B cell (primary cell): ENCODE results near the gene RERE. TPM values are rescaled to one million over a fixed set of nuclear protein-coding genes. Genes with fewer than 3 reads are reported as not detected.

ENCODE experiments used
- ATAC-seq: fragments of 200-7000 bp; cut with Tn5 transposase; one replicate; pipeline ENCODE4 v1.10.0; 2021; ENCODE audit warnings: low read depth, mild to moderate bottlenecking, moderate number of reproducible peaks, moderate library complexity
- CTCF ChIA-PET: fragments of 350-600 bp; sonication (Branson Sonifier 250); formaldehyde crosslinking; loops from one replicate; lab custom pipeline; 2021; ENCODE audit warnings: antibody characterized with exemption, inconsistent platforms; lab: Charles Lee
- POLR2A ChIA-PET: fragments of 350-600 bp; sonication (Branson Sonifier 250); formaldehyde crosslinking; loops from one replicate; lab custom pipeline; 2021; ENCODE audit warnings: antibody characterized with exemption; lab: Charles Lee
- DNase-seq: peaks from one replicate; pipeline ENCODE4 v3.0.0; 2013
- H2AFZ ChIP-seq: 2 replicates; pipeline ENCODE4 v1.6.1; 2012; ENCODE audit warnings: mild to moderate bottlenecking, low read depth, low read length; ENCODE audit not compliant: insufficient read depth, poor library complexity, severe bottlenecking
- H3K27ac ChIP-seq, 2 donors: 1 replicate in 1 of 2; 2 replicates in 1 of 2; pipeline ENCODE4 v1.5.1; 2012 to 2013; ENCODE audit warnings: low read length in 2 of 2, mild to moderate bottlenecking in 2 of 2, moderate library complexity in 1 of 2
- H3K27me3 ChIP-seq, 4 experiments: fragments of 200-600 bp in 1 of 4; sonication (generic) in 1 of 4; replicated peaks in 1 of 4; 1 replicate in 2 of 4; 2 replicates in 2 of 4; pipeline versions ENCODE4 v1.6.1 to v1.7.0; 2013 to 2016; ENCODE audit warnings: low read length in 3 of 4, mild to moderate bottlenecking in 2 of 4, mixed read lengths in 1 of 4, moderate library complexity in 1 of 4; ENCODE audit not compliant: insufficient read depth in 4 of 4, control insufficient read depth in 3 of 4; ENCODE audit errors: control extremely low read depth in 1 of 4
- H3K36me3 ChIP-seq, 2 experiments: replicated peaks in 1 of 2; 1 replicate in 1 of 2; 2 replicates in 1 of 2; pipeline versions ENCODE4 v1.6.1 to v1.7.1; 2013; ENCODE audit warnings: low read length in 1 of 2; ENCODE audit not compliant: insufficient read depth in 2 of 2, control insufficient read depth in 1 of 2; ENCODE audit errors: control extremely low read depth in 1 of 2, extremely low read depth in 1 of 2
- H3K4me1 ChIP-seq, 2 donors: fragments of 200-600 bp in 1 of 2; sonication (generic) in 1 of 2; 1 replicate in 1 of 2; 2 replicates in 1 of 2; pipeline versions ENCODE4 v1.5.1 to v1.6.1; 2013 to 2017; ENCODE audit warnings: low read length in 2 of 2; ENCODE audit not compliant: control insufficient read depth in 2 of 2, insufficient read depth in 2 of 2
- H3K4me2 ChIP-seq: replicated peaks from 2 replicates; pipeline ENCODE3; 2012; ENCODE audit warnings: mild to moderate bottlenecking, low read depth, low read length; ENCODE audit not compliant: poor library complexity, severe bottlenecking
- H3K4me3 ChIP-seq, 5 experiments: fragments of 200-600 bp in 1 of 5; sonication (generic) in 1 of 5; 1 replicate in 3 of 5; 2 replicates in 2 of 5; pipeline versions ENCODE4 v1.5.1 to v1.7.0; 2011 to 2016; ENCODE audit warnings: low read length in 4 of 5, mild to moderate bottlenecking in 4 of 5, low read depth in 2 of 5, control low read depth in 1 of 5, moderate library complexity in 1 of 5; ENCODE audit not compliant: insufficient read depth in 1 of 5; ENCODE audit errors: control extremely low read depth in 1 of 5, extremely low read depth in 1 of 5
- H3K79me2 ChIP-seq: fragments of 200-600 bp; sonication (generic); one replicate; pipeline ENCODE4 v1.6.0; 2016; ENCODE audit warnings: low read length; ENCODE audit not compliant: control insufficient read depth, insufficient read depth
- H3K9ac ChIP-seq: fragments of 200-600 bp; sonication (generic); 2 replicates; pipeline ENCODE4 v1.6.1; 2017; ENCODE audit warnings: mild to moderate bottlenecking, low read length, moderate library complexity
- H3K9me3 ChIP-seq, 3 donors: one replicate each; pipeline versions ENCODE4 v1.6.1 to v1.7.1; 2013; ENCODE audit warnings: low read length in 2 of 3; ENCODE audit not compliant: control insufficient read depth in 2 of 3, insufficient read depth in 1 of 3; ENCODE audit errors: control extremely low read depth in 1 of 3
- H4K20me1 ChIP-seq: 2 replicates; pipeline ENCODE4 v1.6.0; 2012; ENCODE audit warnings: mild to moderate bottlenecking, low read length; ENCODE audit not compliant: insufficient read depth, control insufficient read depth, poor library complexity, severe bottlenecking
- H3K27ac Mint-ChIP-seq: one replicate; pipeline ENCODE4 v1.8.0; 2021; ENCODE audit warnings: mixed read lengths
- H3K27me3 Mint-ChIP-seq: one replicate; pipeline ENCODE4 v1.8.0; 2021; ENCODE audit warnings: mixed read lengths
- H3K4me1 Mint-ChIP-seq: one replicate; pipeline ENCODE4 v1.8.0; 2021; ENCODE audit warnings: mixed read lengths
- H3K4me3 Mint-ChIP-seq: one replicate; pipeline ENCODE4 v1.8.0; 2021; ENCODE audit warnings: mixed read lengths
- H3K9me3 Mint-ChIP-seq: one replicate; pipeline ENCODE4 v1.8.0; 2022; ENCODE audit warnings: mixed read lengths; ENCODE audit not compliant: insufficient read depth
- CTCF ChIP-seq: fragments of 200-600 bp; IDR thresholded peaks from one replicate; pipeline ENCODE4 v1.8.0; 2022; ENCODE audit warnings: antibody characterized with exemption, mild to moderate bottlenecking
- EZH2 ChIP-seq: IDR thresholded peaks from 2 replicates; pipeline ENCODE4 v1.6.1; 2012; ENCODE audit warnings: borderline replicate concordance, low read depth, mild to moderate bottlenecking, moderate library complexity, low read length; ENCODE audit not compliant: insufficient read depth, poor library complexity, severe bottlenecking
- WGBS: methylation state at CpG from one replicate; pipeline ENCODE4 v1.1.5; 2013; ENCODE audit warnings: missing lambda C conversion rate; ENCODE audit not compliant: insufficient coverage; 5-methylcytosine and 5-hydroxymethylcytosine counted together
- intact Hi-C: fragments of 100-400 bp; cut with micrococcal nuclease; formaldehyde crosslinking; loops from one replicate; pipeline ENCODE4 v1.10.0; 2022
- polyA plus RNA-seq: library from polyadenylated mRNA; depleted of rRNA; stranded (reverse); fragments of >200 nt; gene quantifications from 2 replicates; pipeline ENCODE4 v1.2.3, GENCODE V29; 2012
- total RNA-seq, 2 donors: library from RNA; stranded (reverse); fragments of 120-200 nt in 1 of 2; gene quantifications; 1 replicate in 1 of 2; 2 replicates in 1 of 2; pipeline versions ENCODE4 v1.2.3 to v1.2.4, GENCODE V29; 2013 to 2022

The RERE gene
- total and polyA plus RNA-seq, 2 donors (not counting 1 experiment from before 2014, with no cell fraction given), result 27.3 to 132 TPM

DNA sequence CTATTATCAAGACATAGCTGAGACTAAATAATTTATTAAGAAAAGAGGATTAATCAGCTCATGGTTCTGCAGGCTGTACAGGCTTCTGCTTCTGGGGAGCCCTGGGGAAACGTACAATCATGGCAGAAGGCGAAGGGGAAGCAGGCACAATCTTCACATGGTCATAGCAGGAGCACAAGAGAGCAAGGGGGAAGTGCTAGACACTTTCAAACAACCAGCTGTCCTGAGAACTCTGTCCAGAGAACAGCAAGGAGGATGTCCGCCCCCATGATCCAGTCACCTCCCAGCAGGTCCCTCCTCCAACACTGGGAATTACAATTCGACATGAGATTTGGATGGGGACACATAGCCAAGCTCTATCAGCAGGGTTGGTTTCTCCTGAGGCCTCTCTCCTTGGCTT, 509.8 kb downstream of the RERE start:
- Histone ChIP-seq H3K4me2 (no peak overlapping the region), H2AFZ (no peak overlapping the region), H4K20me1 (no peaks in the 10 kb centered on the region), H3K4me3 (no peak overlapping the region), H3K4me1 (no peaks in the 10 kb centered on the region), H3K27ac (no peak overlapping the region), H3K27me3 (peaks cover 0 to 2% (median 0%) of the 10 kb centered on the region in 4 experiments), H3K9ac (no peak overlapping the region), H3K9me3 (no peaks in the 10 kb centered on the region), H3K36me3 (no peaks in the 10 kb centered on the region), H3K79me2 (no peaks in the 10 kb centered on the region)
- Mint-ChIP-seq H3K9me3 (peaks cover 2% of the 10 kb centered on the region), H3K27me3 (peaks cover 9% of the 10 kb centered on the region), H3K4me1 (no peaks in the 10 kb centered on the region), H3K4me3 (no peak overlapping the region), H3K27ac (no peak overlapping the region)
- no peak for ATAC-seq
- TF ChIP-seq CTCF (no peak), EZH2 (no peak)
- intact Hi-C loops, result no loop called here
- POLR2A ChIA-PET, result no interaction called here
- no peak for DNase-seq
- 88% methylated on average over 4 of the region's 4 CpGs for whole genome bisulfite sequencing
- CTCF ChIA-PET, result interaction anchor here (0.6 kb wide), 1 partner anchor 421 kb away, joined by 3 read pairs; no protein-coding TSS in a partner anchor

GRCh38 chr1:8303876-8304275, 513.6 kb downstream of the RERE start:
- CTCF ChIA-PET, result no interaction called here
- Histone ChIP-seq H3K4me2 (no peak overlapping the region), H3K36me3 (no peaks in the 10 kb centered on the region), H3K4me1 (no peaks in the 10 kb centered on the region), H3K27ac (no peak overlapping the region), H3K27me3 (peaks cover 0 to 16% (median 4%) of the 10 kb centered on the region in 4 experiments), H3K79me2 (no peaks in the 10 kb centered on the region), H3K4me3 (no peak overlapping the region), H3K9me3 (no peaks in the 10 kb centered on the region), H2AFZ (no peak overlapping the region), H3K9ac (no peak overlapping the region), H4K20me1 (no peaks in the 10 kb centered on the region)
- no peak for DNase-seq
- WGBS, result 96% methylated on average over 2 of the region's 4 CpGs
- Mint-ChIP-seq H3K9me3 (no peaks in the 10 kb centered on the region), H3K27me3 (peaks cover 16% of the 10 kb centered on the region), H3K4me3 (no peak overlapping the region), H3K4me1 (no peaks in the 10 kb centered on the region), H3K27ac (no peak overlapping the region)
- intact Hi-C loops, result no loop called here
- POLR2A ChIA-PET, result no interaction called here
- no peak for ATAC-seq
- TF ChIP-seq EZH2 (no peak), CTCF (no peak)
